ENCODE results near the gene DISP2. TPM values are rescaled to one million over a fixed set of nuclear protein-coding genes. Genes with fewer than 3 reads are reported as not detected.

The DISP2 gene
- total and polyA plus RNA-seq, 9 of the 15 experiments (the other 6 are each of a cell fraction or from before 2014, with no cell fraction given): 0.06 to 0.89 (median 0.15) TPM; not detected in 1

DNA sequence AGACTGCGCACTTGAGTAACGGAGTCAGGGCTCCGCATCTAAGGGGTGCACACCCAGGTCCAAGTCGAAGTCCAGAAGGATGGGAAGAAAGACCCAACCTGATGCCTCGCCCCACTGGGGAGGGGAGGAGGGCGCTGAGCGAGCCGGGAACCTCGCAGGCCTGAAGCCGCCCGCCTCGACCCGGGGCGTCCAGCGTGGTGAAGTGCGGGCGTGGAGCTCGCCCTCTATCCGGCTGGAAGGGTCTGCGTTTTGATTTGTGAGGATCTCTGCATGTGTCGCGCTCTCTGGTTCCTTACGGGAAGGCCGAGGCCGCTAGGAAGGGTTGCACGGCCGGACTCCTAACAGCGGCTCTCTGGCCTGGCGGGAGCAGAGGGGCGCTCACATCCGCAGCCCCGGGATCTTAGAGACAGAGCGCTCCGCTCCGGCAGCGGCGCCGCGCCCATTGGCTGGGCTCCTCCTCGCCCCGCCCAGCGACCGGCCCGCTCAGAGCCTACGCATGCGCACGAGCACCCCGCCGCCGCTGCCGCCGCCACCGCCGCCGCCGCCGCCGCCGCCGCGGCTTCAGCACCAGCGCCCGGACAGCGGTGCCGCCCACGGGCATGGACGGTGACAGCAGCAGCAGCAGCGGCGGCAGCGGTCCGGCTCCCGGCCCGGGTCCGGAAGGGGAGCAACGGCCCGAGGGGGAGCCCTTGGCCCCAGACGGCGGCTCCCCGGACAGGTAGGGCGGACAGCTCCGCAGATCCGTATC lies at the start of gene DISP2 (continued):
- TF ChIP-seq, protein P1, sequence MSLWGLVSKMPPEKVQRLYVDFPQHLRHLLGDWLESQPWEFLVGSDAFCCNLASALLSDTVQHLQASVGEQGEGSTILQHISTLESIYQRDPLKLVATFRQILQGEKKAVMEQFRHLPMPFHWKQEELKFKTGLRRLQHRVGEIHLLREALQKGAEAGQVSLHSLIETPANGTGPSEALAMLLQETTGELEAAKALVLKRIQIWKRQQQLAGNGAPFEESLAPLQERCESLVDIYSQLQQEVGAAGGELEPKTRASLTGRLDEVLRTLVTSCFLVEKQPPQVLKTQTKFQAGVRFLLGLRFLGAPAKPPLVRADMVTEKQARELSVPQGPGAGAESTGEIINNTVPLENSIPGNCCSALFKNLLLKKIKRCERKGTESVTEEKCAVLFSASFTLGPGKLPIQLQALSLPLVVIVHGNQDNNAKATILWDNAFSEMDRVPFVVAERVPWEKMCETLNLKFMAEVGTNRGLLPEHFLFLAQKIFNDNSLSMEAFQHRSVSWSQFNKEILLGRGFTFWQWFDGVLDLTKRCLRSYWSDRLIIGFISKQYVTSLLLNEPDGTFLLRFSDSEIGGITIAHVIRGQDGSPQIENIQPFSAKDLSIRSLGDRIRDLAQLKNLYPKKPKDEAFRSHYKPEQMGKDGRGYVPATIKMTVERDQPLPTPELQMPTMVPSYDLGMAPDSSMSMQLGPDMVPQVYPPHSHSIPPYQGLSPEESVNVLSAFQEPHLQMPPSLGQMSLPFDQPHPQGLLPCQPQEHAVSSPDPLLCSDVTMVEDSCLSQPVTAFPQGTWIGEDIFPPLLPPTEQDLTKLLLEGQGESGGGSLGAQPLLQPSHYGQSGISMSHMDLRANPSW (CRISPR knock-in tag; IDR thresholded peaks at IDR 0.05): no peak
- peak; percentile 81 for TF ChIP-seq SAP30 (IDR thresholded peaks at IDR 0.05; ENCODE audit: borderline replicate concordance, insufficient read depth, low read depth, low read length, poor library complexity, severe bottlenecking)
- no peak for TF ChIP-seq OTX1 (CRISPR knock-in tag; IDR thresholded peaks at IDR 0.05)
- TF ChIP-seq RBFOX2 (IDR thresholded peaks at IDR 0.05; ENCODE audit: low read depth, low read length): 0 out of 2 replicates have a peak, but pooled peaks have one; percentile 25
- no peak for TF ChIP-seq FOXA1 (IDR thresholded peaks at IDR 0.05; ENCODE audit: borderline replicate concordance)
- no peak for TF ChIP-seq CHCHD3 (CRISPR knock-in tag; IDR thresholded peaks at IDR 0.05)
- no peak for TF ChIP-seq TCF3 (CRISPR knock-in tag; IDR thresholded peaks at IDR 0.05)
- TF ChIP-seq TCF7L2 (IDR thresholded peaks at IDR 0.05; ENCODE audit: low read depth, low read length): no peak
- TF ChIP-seq, protein P2, sequence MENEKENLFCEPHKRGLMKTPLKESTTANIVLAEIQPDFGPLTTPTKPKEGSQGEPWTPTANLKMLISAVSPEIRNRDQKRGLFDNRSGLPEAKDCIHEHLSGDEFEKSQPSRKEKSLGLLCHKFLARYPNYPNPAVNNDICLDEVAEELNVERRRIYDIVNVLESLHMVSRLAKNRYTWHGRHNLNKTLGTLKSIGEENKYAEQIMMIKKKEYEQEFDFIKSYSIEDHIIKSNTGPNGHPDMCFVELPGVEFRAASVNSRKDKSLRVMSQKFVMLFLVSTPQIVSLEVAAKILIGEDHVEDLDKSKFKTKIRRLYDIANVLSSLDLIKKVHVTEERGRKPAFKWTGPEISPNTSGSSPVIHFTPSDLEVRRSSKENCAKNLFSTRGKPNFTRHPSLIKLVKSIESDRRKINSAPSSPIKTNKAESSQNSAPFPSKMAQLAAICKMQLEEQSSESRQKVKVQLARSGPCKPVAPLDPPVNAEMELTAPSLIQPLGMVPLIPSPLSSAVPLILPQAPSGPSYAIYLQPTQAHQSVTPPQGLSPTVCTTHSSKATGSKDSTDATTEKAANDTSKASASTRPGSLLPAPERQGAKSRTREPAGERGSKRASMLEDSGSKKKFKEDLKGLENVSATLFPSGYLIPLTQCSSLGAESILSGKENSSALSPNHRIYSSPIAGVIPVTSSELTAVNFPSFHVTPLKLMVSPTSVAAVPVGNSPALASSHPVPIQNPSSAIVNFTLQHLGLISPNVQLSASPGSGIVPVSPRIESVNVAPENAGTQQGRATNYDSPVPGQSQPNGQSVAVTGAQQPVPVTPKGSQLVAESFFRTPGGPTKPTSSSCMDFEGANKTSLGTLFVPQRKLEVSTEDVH (IDR thresholded peaks at IDR 0.05; ENCODE audit: low read depth, partially characterized antibody): no peak
- TF ChIP-seq, protein P3, sequence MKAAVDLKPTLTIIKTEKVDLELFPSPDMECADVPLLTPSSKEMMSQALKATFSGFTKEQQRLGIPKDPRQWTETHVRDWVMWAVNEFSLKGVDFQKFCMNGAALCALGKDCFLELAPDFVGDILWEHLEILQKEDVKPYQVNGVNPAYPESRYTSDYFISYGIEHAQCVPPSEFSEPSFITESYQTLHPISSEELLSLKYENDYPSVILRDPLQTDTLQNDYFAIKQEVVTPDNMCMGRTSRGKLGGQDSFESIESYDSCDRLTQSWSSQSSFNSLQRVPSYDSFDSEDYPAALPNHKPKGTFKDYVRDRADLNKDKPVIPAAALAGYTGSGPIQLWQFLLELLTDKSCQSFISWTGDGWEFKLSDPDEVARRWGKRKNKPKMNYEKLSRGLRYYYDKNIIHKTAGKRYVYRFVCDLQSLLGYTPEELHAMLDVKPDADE (conservative IDR thresholded peaks at IDR 0.05; ENCODE audit: control insufficient read depth, low read depth, low read length): peak; percentile 94; the same call in 1 of the 2 replicates
- TF ChIP-seq ATF2 (CRISPR knock-in tag; IDR thresholded peaks at IDR 0.05): no peak
- no peak for TF ChIP-seq CBX8 (IDR thresholded peaks at IDR 0.05; ENCODE audit: borderline replicate concordance, extremely low read depth, low read depth, low read length, poor library complexity, severe bottlenecking)
- no peak for TF ChIP-seq ESRRA (IDR thresholded peaks at IDR 0.05; ENCODE audit: borderline replicate concordance, low read depth)
- TF ChIP-seq SFPQ (IDR thresholded peaks at IDR 0.05; ENCODE audit: low read depth, low read length): no peak
- no peak for TF ChIP-seq RBBP5 (IDR thresholded peaks at IDR 0.05; ENCODE audit: borderline replicate concordance, insufficient read depth, low read length, poor library complexity, severe bottlenecking)

All from K562 (cell line).